GM21390 (cell line): Measurements from ENCODE around the gene GPALPP1.
"Not testable (repeated sequence)": the region's sequence is repeated elsewhere in the genome, so short reads cannot be mapped to it uniquely, and the experiment has no call there.

Source experiments
- ATAC-seq: cut with Tn5 transposase; IDR thresholded peaks from one replicate; pipeline ENCODE4 v1.9.1; 2021; ENCODE audit not compliant: unreplicated experiment

Gene GPALPP1

GRCh38 chr13:44989071-44989889 lies at the start of gene GPALPP1, which contains the start of gene NUFIP1:
Gene GPALPP1 (plus strand): TSS chr13:44989538. CDS start chr13:44989655, 117 bp downstream.
Gene NUFIP1 (minus strand): TSS chr13:44989471. CDS start chr13:44989436, 35 bp downstream.
- ATAC-seq, result peak; percentile 96

GRCh38 chr13:44943411-44943810 lies 45.9 kb upstream of the GPALPP1 start:
- not testable (repeated sequence) for ATAC-seq

- ATAC-seq, result no peak
These were observed 38.2 kb upstream of the GPALPP1 start for GRCh38 chr13:44951184-44951583.

GRCh38 chr13:44952671-44953070 lies 36.7 kb upstream of the GPALPP1 start:
- ATAC-seq, result no peak

- ATAC-seq, result no peak
These were observed 35.1 kb upstream of the GPALPP1 start for GRCh38 chr13:44954224-44954623.

GRCh38 chr13:44955406-44955805 lies 33.9 kb upstream of the GPALPP1 start:
- ATAC-seq, result no peak

GRCh38 chr13:44961997-44962396 lies 27.3 kb upstream of the GPALPP1 start:
- no peak for ATAC-seq

- no peak for ATAC-seq
These were observed 21.5 kb upstream of the GPALPP1 start for GRCh38 chr13:44967704-44968433.

GRCh38 chr13:44968434-44968815 lies 20.9 kb upstream of the GPALPP1 start:
- no peak for ATAC-seq

- ATAC-seq, result no peak
These were observed 19.5 kb upstream of the GPALPP1 start for GRCh38 chr13:44969551-44970484.

- no peak for ATAC-seq
These were observed 17.4 kb upstream of the GPALPP1 start for GRCh38 chr13:44971656-44972595.

GRCh38 chr13:44972956-44973581 lies 16.3 kb upstream of the GPALPP1 start:
- no peak for ATAC-seq

GRCh38 chr13:44974056-44974793 lies 15.1 kb upstream of the GPALPP1 start:
- ATAC-seq, result no peak

GRCh38 chr13:44976196-44976595 lies 13.1 kb upstream of the GPALPP1 start:
- ATAC-seq, result no peak

GRCh38 chr13:44976949-44977583 lies 12.3 kb upstream of the GPALPP1 start:
- ATAC-seq, result no peak

GRCh38 chr13:44978328-44978727 lies 11.0 kb upstream of the GPALPP1 start:
- no peak for ATAC-seq

- no peak for ATAC-seq
These were observed 603 bp downstream of the GPALPP1 start for GRCh38 chr13:44989941-44990340.

- ATAC-seq, result no peak
These were observed 14.1 kb downstream of the GPALPP1 start for GRCh38 chr13:45003417-45003816.
